K562 (cell line): ENCODE results near the gene TCF20. TPM values are rescaled to one million over a fixed set of nuclear protein-coding genes. Genes with fewer than 3 reads are reported as not detected.

ENCODE experiments used
- ATAC-seq: fragments of 200-7000 bp; cut with Tn5 transposase; 3 replicates; pipeline ENCODE4 v1.9.1; 2020; ENCODE audit warnings: moderate library complexity
- BruUV-seq: library from RNA; stranded (reverse); fragments of 400-500 nt; replicated peaks from 2 replicates; lab custom pipeline; 2021; lab: Mats Ljungman, UMichigan
- CTCF ChIA-PET: fragments of 300-600 bp; formaldehyde crosslinking; extraction: SDS; loops from one replicate; lab custom pipeline; 2021; ENCODE audit warnings: low intra/inter-chr PET ratio; lab: Yijun Ruan, JAX
- POLR2A ChIA-PET: fragments of 300-600, 350-650 bp; sonication (Branson Sonifier 250); formaldehyde crosslinking; extraction: SDS; loops from one replicate; lab custom pipeline; 2021; ENCODE audit warnings: antibody characterized with exemption, inconsistent platforms; lab: Yijun Ruan, JAX
- DNase-seq, 4 experiments: peaks; one replicate each; pipeline versions ENCODE4 v3.0.0 to v3.0.0-alpha.2; 2011 to 2018; ENCODE audit warnings: low spot score in 3 of 4, mixed read lengths in 3 of 4; ENCODE audit errors: extremely low read depth in 1 of 4
- FAIRE-seq: peaks from 2 replicates; lab custom pipeline; 2011; peaks lifted over from hg19 to GRCh38; lab: Jason Lieb, UNC
- H2AFZ ChIP-seq: 2 replicates; pipeline ENCODE4 v1.6.0; 2011; ENCODE audit warnings: low read depth, low read length, control low read depth, inconsistent platforms
- H3K27ac ChIP-seq: fragments of 200-600 bp; 3 replicates; pipeline ENCODE4 v1.8.0; 2011; ENCODE audit warnings: low read depth, mild to moderate bottlenecking, control low read depth, inconsistent platforms, low read length, moderate library complexity, mixed read lengths; ENCODE audit errors: extremely low read depth
- H3K27me3 ChIP-seq, 2 experiments: fragments of 300-600 bp in 1 of 2; 2 replicates in 1 of 2; 3 replicates in 1 of 2; pipeline versions ENCODE4 v1.6.0 to v1.8.0; 2011; ENCODE audit warnings: inconsistent platforms in 2 of 2, low read length in 2 of 2, mild to moderate bottlenecking in 1 of 2, mixed read lengths in 1 of 2, moderate library complexity in 1 of 2; ENCODE audit not compliant: control insufficient read depth in 2 of 2, insufficient read depth in 2 of 2
- H3K36me3 ChIP-seq: fragments of 300-600 bp; 3 replicates; pipeline ENCODE4 v1.8.0; 2011; ENCODE audit warnings: mild to moderate bottlenecking, low read length, inconsistent platforms; ENCODE audit not compliant: control insufficient read depth, insufficient read depth
- H3K4me1 ChIP-seq, 2 experiments: fragments of 200-600 bp in 1 of 2; replicated peaks in 1 of 2; 2 replicates in 1 of 2; 3 replicates in 1 of 2; pipeline versions ENCODE4 v1.5.1 to v1.8.0; 2011; ENCODE audit warnings: inconsistent platforms in 2 of 2, low read length in 2 of 2, mild to moderate bottlenecking in 1 of 2, mixed read lengths in 1 of 2, moderate library complexity in 1 of 2; ENCODE audit not compliant: control insufficient read depth in 2 of 2, insufficient read depth in 2 of 2
- H3K4me2 ChIP-seq: 2 replicates; pipeline ENCODE4 v1.6.1; 2011; ENCODE audit warnings: low read length, control low read depth, inconsistent platforms, mixed read lengths; ENCODE audit not compliant: insufficient read depth
- H3K4me3 ChIP-seq: fragments of 200-600 bp; sonication (generic), shearing (Covaris generic); 2 replicates; pipeline ENCODE4 v1.5.1; 2016; ENCODE audit warnings: control low read depth, inconsistent platforms
- H3K79me2 ChIP-seq: fragments of 200-600 bp; 3 replicates; pipeline ENCODE4 v1.8.0; 2011; ENCODE audit warnings: low read length, inconsistent platforms; ENCODE audit not compliant: control insufficient read depth, insufficient read depth
- H3K9ac ChIP-seq, 2 experiments: 2 replicates each; pipeline versions ENCODE4 v1.6.0 to v1.6.1; 2011; ENCODE audit warnings: low read depth in 2 of 2, low read length in 2 of 2, control low read depth in 1 of 2, inconsistent platforms in 1 of 2, mild to moderate bottlenecking in 1 of 2, mixed read lengths in 1 of 2; ENCODE audit not compliant: insufficient read depth in 1 of 2
- H3K9me1 ChIP-seq: one replicate; pipeline ENCODE4 v1.6.0; 2011; ENCODE audit warnings: inconsistent platforms, mild to moderate bottlenecking, low read length, moderate library complexity; ENCODE audit not compliant: control insufficient read depth, insufficient read depth
- H3K9me3 ChIP-seq: replicated peaks from 2 replicates; pipeline ENCODE4 v1.5.1; 2011; ENCODE audit warnings: low read depth, low read length, inconsistent platforms; ENCODE audit not compliant: control insufficient read depth, insufficient read depth
- H4K20me1 ChIP-seq: replicated peaks from 2 replicates; pipeline ENCODE4 v1.6.1; 2011; ENCODE audit warnings: low read length, inconsistent platforms, mixed read lengths; ENCODE audit not compliant: control insufficient read depth, insufficient read depth
- CBFA2T3 ChIP-seq: fragments of 450-650 bp; IDR thresholded peaks from 2 replicates; pipeline ENCODE4 v1.6.1; 2017
- HDAC8 ChIP-seq: fragments of 450-650 bp; IDR thresholded peaks from 2 replicates; pipeline ENCODE4 v1.6.1; 2016; ENCODE audit warnings: mild to moderate bottlenecking, missing genetic modification characterization, moderate library complexity, missing compliant biosample characterization
- KLF1 ChIP-seq: fragments of 450-650 bp; IDR thresholded peaks from 2 replicates; pipeline ENCODE4 v1.6.1; 2016; ENCODE audit warnings: missing genetic modification characterization, missing compliant biosample characterization
- NFIC ChIP-seq: fragments of 450-650 bp; IDR thresholded peaks from 2 replicates; pipeline ENCODE4 v1.6.1; 2017; ENCODE audit warnings: mild to moderate bottlenecking, inconsistent platforms
- NRF1 ChIP-seq, 2 experiments: fragments of 450-650 bp; IDR thresholded peaks in 1 of 2; conservative IDR thresholded peaks in 1 of 2; 2 replicates each; pipeline ENCODE4 v1.6.1; 2014; ENCODE audit warnings: mild to moderate bottlenecking in 2 of 2
- PCBP2 ChIP-seq: fragments of 200-400 bp; formaldehyde crosslinking; IDR thresholded peaks from 2 replicates; pipeline ENCODE4 v1.6.1; 2018; ENCODE audit warnings: low read length, low read depth, mild to moderate bottlenecking, moderate library complexity; ENCODE audit not compliant: poor library complexity, severe bottlenecking
- PHB ChIP-seq: fragments of 250-450 bp; sonication (Bioruptor Pico); IDR thresholded peaks from 2 replicates; pipeline ENCODE4 v1.5.0; 2021
- RFX1 ChIP-seq: fragments of 450-650 bp; IDR thresholded peaks from 2 replicates; pipeline ENCODE4 v1.6.1; 2016; ENCODE audit warnings: mild to moderate bottlenecking, moderate library complexity
- TBL1XR1 ChIP-seq, 2 experiments: IDR thresholded peaks; 2 replicates each; pipeline ENCODE4 v1.6.1; 2012; ENCODE audit warnings: improper control_type of control experiment in 2 of 2, low read length in 2 of 2, mild to moderate bottlenecking in 1 of 2
- ZNF507 ChIP-seq: conservative IDR thresholded peaks from 2 replicates; pipeline ENCODE4 v1.6.1; 2017; ENCODE audit warnings: missing genetic modification characterization, missing compliant biosample characterization
- WGBS: fragments of 100-300 bp; shearing (Covaris generic); methylation state at CpG from one replicate; pipeline ENCODE4 v1.1.6; 2016; ENCODE audit warnings: low coverage, mixed read lengths; ENCODE audit not compliant: insufficient coverage; ENCODE audit errors: missing lambda C conversion rate; 5-methylcytosine and 5-hydroxymethylcytosine counted together
- in situ Hi-C: fragments of 300-500 bp; cut with MboI; formaldehyde crosslinking; loops from 4 replicates; pipeline ENCODE4 v1.15.0; 2018; ENCODE audit warnings: inconsistent platforms, mixed read lengths
- intact Hi-C: fragments of 100-400 bp; cut with micrococcal nuclease; formaldehyde crosslinking; loops from 2 replicates; pipeline ENCODE4 v1.14.2; 2022
- polyA plus RNA-seq, 8 experiments: library from polyadenylated mRNA; depleted of rRNA in 4 of 8; stranded (reverse) in 5 of 8; unstranded in 3 of 8; fragments of >200 nt; fragmentation: Nextera tagmentation in 2 of 8; fragmentation: Illumina TruSeq in 1 of 8; extraction: Ambion mirVana in 2 of 8; extraction: Trizol in 1 of 8; gene quantifications; 2 replicates each; pipeline versions ENCODE4 v1.2.1 to v1.2.3, GENCODE V29; 2011 to 2014; ENCODE audit warnings: inconsistent platforms in 1 of 8, missing spikeins in 1 of 8
- total RNA-seq, 7 experiments: library from RNA; depleted of rRNA in 6 of 7; stranded (reverse); fragments of >200 nt in 6 of 7; fragmentation: Illumina TruSeq in 2 of 7; extraction: Trizol in 2 of 7; gene quantifications; 2 replicates each; pipeline versions ENCODE4 v1.2.1 to v1.2.3, GENCODE V29; 2011 to 2021; ENCODE audit warnings: low replicate concordance in 1 of 7
- TF ChIP-seq, protein P1 (sequence below): fragments of 200-800 bp; sonication (Bioruptor generic); IDR thresholded peaks from 2 replicates; pipeline ENCODE4 v1.6.1; 2017; ENCODE audit warnings: missing genetic modification characterization, missing compliant biosample characterization

Gene TCF20
- total and polyA plus RNA-seq, 9 of the 15 experiments (the other 6 are each of a cell fraction or from before 2014, with no cell fraction given): 0.35 to 43.6 (median 17.5) TPM

DNA sequence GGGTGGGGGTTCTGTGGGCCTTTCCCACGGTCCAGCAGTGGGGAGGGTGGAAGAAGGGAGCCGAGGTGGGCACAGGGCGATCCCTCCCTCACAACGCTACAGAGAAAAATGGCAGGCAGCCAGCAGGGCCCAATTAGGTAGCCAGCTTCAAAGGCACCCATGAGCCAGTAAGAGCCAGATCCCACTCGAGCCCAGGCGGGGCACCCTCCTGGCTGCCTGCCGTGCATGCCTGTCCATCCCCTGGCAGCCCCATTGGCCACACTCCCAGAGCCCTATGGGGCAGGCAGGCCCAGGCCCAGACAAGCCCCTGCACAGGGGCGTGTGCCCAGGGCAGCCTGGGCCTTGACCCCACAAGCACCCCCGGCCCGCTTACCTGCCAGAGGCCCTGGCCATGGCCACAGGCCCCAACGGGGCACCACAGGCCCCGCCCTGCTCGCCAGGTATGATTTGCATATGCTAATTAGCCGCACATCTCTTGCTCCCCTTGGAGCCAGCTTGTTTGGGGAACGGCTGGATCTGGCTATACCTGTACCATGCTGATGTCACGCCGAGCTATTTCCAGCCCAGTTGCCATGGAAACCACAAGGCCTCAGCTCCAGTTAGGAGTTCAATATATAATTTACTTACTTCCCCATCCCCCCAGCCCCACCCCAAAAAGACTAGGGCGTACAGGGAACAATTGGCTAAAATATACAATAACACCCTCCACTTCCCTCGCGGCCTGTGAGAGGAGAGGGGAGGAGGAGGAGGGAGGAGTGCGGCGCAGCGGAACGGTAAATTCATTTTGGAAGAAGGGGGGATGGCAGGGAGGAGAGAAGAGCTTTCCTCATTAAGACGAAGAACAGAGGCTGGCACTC, 47.5 kb upstream of the TCF20 start:
- no peak for FAIRE-seq
- H3K9ac ChIP-seq: no peak overlapping the region
- H3K4me2 ChIP-seq: no peak overlapping the region
- no peaks in the 10 kb centered on the region; the same call in none of the 2 replicates for H4K20me1 ChIP-seq
- no peak for ATAC-seq
- no peaks in the 10 kb centered on the region for H3K9me3 ChIP-seq
- no peak for DNase-seq
- peaks cover 6 to 20% of the 10 kb centered on the region in 2 experiments; a peak in 4 of 5 replicates for H3K4me1 ChIP-seq
- H3K9me1 ChIP-seq: no peaks in the 10 kb centered on the region
- ChIA-PET CTCF (no interaction called here), POLR2A (interaction anchor here (0.6 kb wide), 1 partner anchor 956 kb away, joined by 3 read pairs; no protein-coding TSS in a partner anchor)
- H3K36me3 ChIP-seq: no peaks in the 10 kb centered on the region
- no TSS peak for BruUV-seq
- H2AFZ ChIP-seq: no peak overlapping the region
- WGBS: 33% methylated on average over 10 of the region's 25 CpGs
- TF ChIP-seq NFIC (peak; percentile 19; the same call in 1 of the 2 replicates), TBL1XR1 (IDR thresholded peaks at IDR 0.05; ENCODE audit: low read length in 2 of 2) (no peak), KLF1 (no peak), PCBP2 (no peak), HDAC8 (tag) (no peak), CBFA2T3 (no peak), ZNF507 (tag) (no peak), PHB (CRISPR knock-in tag) (no peak), RFX1 (peak; percentile 80), NRF1 (conservative IDR thresholded peaks at IDR 0.05 in 1 of 2, IDR thresholded peaks at IDR 0.05 in 1 of 2) (no peak)
- TF ChIP-seq, protein P1, sequence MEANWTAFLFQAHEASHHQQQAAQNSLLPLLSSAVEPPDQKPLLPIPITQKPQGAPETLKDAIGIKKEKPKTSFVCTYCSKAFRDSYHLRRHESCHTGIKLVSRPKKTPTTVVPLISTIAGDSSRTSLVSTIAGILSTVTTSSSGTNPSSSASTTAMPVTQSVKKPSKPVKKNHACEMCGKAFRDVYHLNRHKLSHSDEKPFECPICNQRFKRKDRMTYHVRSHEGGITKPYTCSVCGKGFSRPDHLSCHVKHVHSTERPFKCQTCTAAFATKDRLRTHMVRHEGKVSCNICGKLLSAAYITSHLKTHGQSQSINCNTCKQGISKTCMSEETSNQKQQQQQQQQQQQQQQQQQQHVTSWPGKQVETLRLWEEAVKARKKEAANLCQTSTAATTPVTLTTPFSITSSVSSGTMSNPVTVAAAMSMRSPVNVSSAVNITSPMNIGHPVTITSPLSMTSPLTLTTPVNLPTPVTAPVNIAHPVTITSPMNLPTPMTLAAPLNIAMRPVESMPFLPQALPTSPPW: no peak
- intact Hi-C loops: no loop called here
- in situ Hi-C loops: no loop called here
- no peaks in the 10 kb centered on the region for H3K79me2 ChIP-seq
- H3K27me3 ChIP-seq: no peaks in the 10 kb centered on the region
- no peak overlapping the region for H3K4me3 ChIP-seq
- H3K27ac ChIP-seq: no peak overlapping the region
